ENCODE data around the gene SNX1. TPM values are rescaled to one million over a fixed set of nuclear protein-coding genes. Genes with fewer than 3 reads are reported as not detected.

Gene SNX1
- polyA plus RNA-seq, 1 donor from 2014 or later = 44.7 TPM

GRCh38 chr15:64100958-64101357 is 5.2 kb downstream of the SNX1 start:
- Histone ChIP-seq H3K4me3 (ENCODE audit: low read length) (no peak overlapping the region), H3K36me3 (ENCODE audit: insufficient read depth, low read length) (no peaks in the 10 kb centered on the region), H3K4me2 (ENCODE audit: low read length) (no peak overlapping the region), H3K9me2 (ENCODE audit: insufficient read depth, low read length) (no peaks in the 10 kb centered on the region), H3K9ac (ENCODE audit: low read length) (no peak overlapping the region), H3K27me3 (ENCODE audit: insufficient read depth, low read depth, low read length) (no peaks in the 10 kb centered on the region), H4K20me1 (ENCODE audit: insufficient read depth) (no peaks in the 10 kb centered on the region), H3K79me2 (replicated peaks; ENCODE audit: insufficient read depth, low read length) (peaks cover 94% of the 10 kb centered on the region), H2AFZ (ENCODE audit: low read depth, low read length) (no peak overlapping the region), H3K9me3 (ENCODE audit: low read length) (no peaks in the 10 kb centered on the region), H3K27ac (ENCODE audit: low read length) (no peak overlapping the region), H3F3A (ENCODE audit: insufficient read depth, low read length, poor library complexity, severe bottlenecking) (no peaks in the 10 kb centered on the region)
- TF ChIP-seq REST (IDR thresholded peaks at IDR 0.05; ENCODE audit: borderline replicate concordance) = no peak
- no peak for TF ChIP-seq TAF1 (IDR thresholded peaks at IDR 0.05; ENCODE audit: low read depth)
- no peak for TF ChIP-seq CTCF (IDR thresholded peaks at IDR 0.05; ENCODE audit: poor library complexity, severe bottlenecking)
- TF ChIP-seq MXI1 (conservative IDR thresholded peaks at IDR 0.05; ENCODE audit: poor library complexity, severe bottlenecking) = no peak
- TF ChIP-seq EP300 (conservative IDR thresholded peaks at IDR 0.05; ENCODE audit: poor library complexity, severe bottlenecking) = no peak
- TF ChIP-seq EZH2 (IDR thresholded peaks at IDR 0.05; ENCODE audit: borderline replicate concordance, insufficient read depth, low read length, poor library complexity, severe bottlenecking) = no peak
- no peak for TF ChIP-seq POLR2AphosphoS5 (IDR thresholded peaks at IDR 0.05)
- TF ChIP-seq SMC3 (conservative IDR thresholded peaks at IDR 0.05; ENCODE audit: poor library complexity) = no peak
- TF ChIP-seq RAD21 (conservative IDR thresholded peaks at IDR 0.05) = no peak

DNA sequence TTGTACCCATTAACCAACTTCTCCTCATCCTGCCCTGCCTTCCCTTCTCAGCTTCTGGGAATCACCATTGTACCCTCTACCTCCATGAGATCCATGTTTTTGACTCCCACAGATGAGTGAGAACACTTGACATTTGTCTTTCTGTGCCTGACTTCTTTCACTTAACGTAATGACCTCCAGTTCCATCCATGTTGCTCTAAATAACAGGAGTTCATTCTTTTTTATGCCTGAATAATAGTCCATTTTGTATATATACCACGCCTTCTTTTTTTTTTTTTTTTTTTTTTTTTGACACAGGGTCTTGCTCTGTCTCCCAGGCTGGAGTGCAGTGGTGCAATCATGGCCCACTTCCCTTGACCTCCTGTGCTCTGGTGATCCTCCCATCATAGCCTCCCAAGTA is 6.7 kb downstream of the SNX1 start:
- H3K9me2 ChIP-seq (ENCODE audit: insufficient read depth, low read length) = no peaks in the 10 kb centered on the region
- no peaks in the 10 kb centered on the region for H4K20me1 ChIP-seq (ENCODE audit: insufficient read depth)
- H3K79me2 ChIP-seq (replicated peaks; ENCODE audit: insufficient read depth, low read length) = peaks cover 91% of the 10 kb centered on the region
- no peak overlapping the region for H3K9ac ChIP-seq (ENCODE audit: low read length)
- no peak overlapping the region for H3K4me3 ChIP-seq (ENCODE audit: low read length)
- no peak overlapping the region for H3K27ac ChIP-seq (ENCODE audit: low read length)
- no peaks in the 10 kb centered on the region for H3F3A ChIP-seq (ENCODE audit: insufficient read depth, low read length, poor library complexity, severe bottlenecking)
- TF ChIP-seq MXI1 (conservative IDR thresholded peaks at IDR 0.05; ENCODE audit: poor library complexity, severe bottlenecking) (no peak), SMC3 (conservative IDR thresholded peaks at IDR 0.05; ENCODE audit: poor library complexity) (no peak), CTCF (IDR thresholded peaks at IDR 0.05; ENCODE audit: poor library complexity, severe bottlenecking) (no peak), EP300 (conservative IDR thresholded peaks at IDR 0.05; ENCODE audit: poor library complexity, severe bottlenecking) (no peak), EZH2 (IDR thresholded peaks at IDR 0.05; ENCODE audit: borderline replicate concordance, insufficient read depth, low read length, poor library complexity, severe bottlenecking) (no peak), REST (IDR thresholded peaks at IDR 0.05; ENCODE audit: borderline replicate concordance) (no peak), POLR2AphosphoS5 (IDR thresholded peaks at IDR 0.05) (no peak), TAF1 (IDR thresholded peaks at IDR 0.05; ENCODE audit: low read depth) (no peak), RAD21 (conservative IDR thresholded peaks at IDR 0.05) (no peak)
- H3K36me3 ChIP-seq (ENCODE audit: insufficient read depth, low read length) = no peaks in the 10 kb centered on the region
- no peak overlapping the region for H2AFZ ChIP-seq (ENCODE audit: low read depth, low read length)
- H3K4me2 ChIP-seq (ENCODE audit: low read length) = no peak overlapping the region
- no peaks in the 10 kb centered on the region for H3K27me3 ChIP-seq (ENCODE audit: insufficient read depth, low read depth, low read length)
- H3K9me3 ChIP-seq (ENCODE audit: low read length) = no peaks in the 10 kb centered on the region
